Mucosa of stomach (tissue), 1 donor: ENCODE data around the gene FGF6.
"Not testable (repeated sequence)": the region's sequence is repeated elsewhere in the genome, so short reads cannot be mapped to it uniquely, and the experiment has no call there.

ENCODE experiments used
- H3K27me3 ChIP-seq: one replicate; pipeline ENCODE4 v1.7.0; 2013; ENCODE audit warnings: mild to moderate bottlenecking, low read length; ENCODE audit not compliant: control insufficient read depth, insufficient read depth
- H3K36me3 ChIP-seq: one replicate; pipeline ENCODE4 v1.7.0; 2013; ENCODE audit warnings: low read length; ENCODE audit not compliant: control insufficient read depth, insufficient read depth
- H3K4me1 ChIP-seq: one replicate; pipeline ENCODE4 v1.7.0; 2013; ENCODE audit warnings: mild to moderate bottlenecking, low read length; ENCODE audit not compliant: control insufficient read depth, insufficient read depth
- H3K4me3 ChIP-seq: one replicate; pipeline ENCODE4 v1.7.0; 2013; ENCODE audit warnings: low read length
- H3K9ac ChIP-seq: one replicate; pipeline ENCODE4 v1.7.0; 2013; ENCODE audit warnings: mild to moderate bottlenecking, low read length, moderate library complexity
- H3K9me3 ChIP-seq: one replicate; pipeline ENCODE4 v1.7.0; 2013; ENCODE audit warnings: mild to moderate bottlenecking, low read length, moderate library complexity; ENCODE audit not compliant: control insufficient read depth
- donor health status: Pancreatic carcinoma.

FGF6 gene

GRCh38 chr12:4404877-4405637 lies 40.6 kb downstream of the FGF6 start:
- not testable (repeated sequence) for H3K9me3 ChIP-seq, H3K36me3 ChIP-seq, H3K4me3 ChIP-seq, H3K4me1 ChIP-seq, H3K27me3 ChIP-seq, H3K9ac ChIP-seq

- Histone ChIP-seq H3K9me3 (no peaks in the 10 kb centered on the region), H3K9ac (no peak overlapping the region), H3K36me3 (no peaks in the 10 kb centered on the region), H3K27me3 (no peaks in the 10 kb centered on the region), H3K4me3 (no peak overlapping the region), H3K4me1 (no peaks in the 10 kb centered on the region)
Measured at GRCh38 chr12:4402996-4403395, 42.6 kb downstream of the FGF6 start.

- no peaks in the 10 kb centered on the region for H3K4me1 ChIP-seq
- no peaks in the 10 kb centered on the region for H3K9me3 ChIP-seq
- no peaks in the 10 kb centered on the region for H3K36me3 ChIP-seq
- H3K9ac ChIP-seq, result no peak overlapping the region
- no peaks in the 10 kb centered on the region for H3K27me3 ChIP-seq
- no peak overlapping the region for H3K4me3 ChIP-seq
Measured at GRCh38 chr12:4401117-4401516, 44.5 kb downstream of the FGF6 start.

- no peak overlapping the region for H3K9ac ChIP-seq
- H3K4me3 ChIP-seq, result no peak overlapping the region
- no peaks in the 10 kb centered on the region for H3K27me3 ChIP-seq
- no peaks in the 10 kb centered on the region for H3K36me3 ChIP-seq
- no peaks in the 10 kb centered on the region for H3K4me1 ChIP-seq
- H3K9me3 ChIP-seq, result no peaks in the 10 kb centered on the region
Measured at GRCh38 chr12:4395818-4396217, 49.8 kb downstream of the FGF6 start.

GRCh38 chr12:4393211-4393610 lies 52.4 kb downstream of the FGF6 start:
- H3K9ac ChIP-seq, result no peak overlapping the region

GRCh38 chr12:4392223-4392742 lies 53.3 kb downstream of the FGF6 start:
- Histone ChIP-seq H3K27me3 (no peaks in the 10 kb centered on the region), H3K4me3 (no peak overlapping the region), H3K36me3 (no peaks in the 10 kb centered on the region), H3K4me1 (no peaks in the 10 kb centered on the region), H3K9ac (no peak overlapping the region), H3K9me3 (no peaks in the 10 kb centered on the region)

More at GRCh38 chr12:4393211-4393610, 52.4 kb downstream of the FGF6 start:
- Histone ChIP-seq H3K36me3 (no peaks in the 10 kb centered on the region), H3K4me1 (no peaks in the 10 kb centered on the region), H3K27me3 (no peaks in the 10 kb centered on the region), H3K4me3 (no peak overlapping the region), H3K9me3 (no peaks in the 10 kb centered on the region)

GRCh38 chr12:4388662-4389061 lies 57.0 kb downstream of the FGF6 start:
- Histone ChIP-seq H3K27me3 (no peaks in the 10 kb centered on the region), H3K9me3 (no peaks in the 10 kb centered on the region), H3K4me1 (no peaks in the 10 kb centered on the region), H3K9ac (no peak overlapping the region), H3K4me3 (no peak overlapping the region), H3K36me3 (no peaks in the 10 kb centered on the region)

GRCh38 chr12:4388032-4388431 lies 57.6 kb downstream of the FGF6 start:
- Histone ChIP-seq H3K4me1 (no peaks in the 10 kb centered on the region), H3K9me3 (no peaks in the 10 kb centered on the region), H3K27me3 (no peaks in the 10 kb centered on the region), H3K9ac (no peak overlapping the region), H3K4me3 (no peak overlapping the region), H3K36me3 (no peaks in the 10 kb centered on the region)

- no peaks in the 10 kb centered on the region for H3K9me3 ChIP-seq
- no peaks in the 10 kb centered on the region for H3K27me3 ChIP-seq
- H3K36me3 ChIP-seq, result no peaks in the 10 kb centered on the region
- no peaks in the 10 kb centered on the region for H3K4me1 ChIP-seq
- H3K4me3 ChIP-seq, result no peak overlapping the region
- H3K9ac ChIP-seq, result no peak overlapping the region
Measured at GRCh38 chr12:4387607-4388006, 58.0 kb downstream of the FGF6 start.

GRCh38 chr12:4386801-4387200 lies 58.8 kb downstream of the FGF6 start:
- no peaks in the 10 kb centered on the region for H3K36me3 ChIP-seq
- H3K4me1 ChIP-seq, result no peaks in the 10 kb centered on the region
- H3K9me3 ChIP-seq, result no peaks in the 10 kb centered on the region
- H3K4me3 ChIP-seq, result no peak overlapping the region
- no peak overlapping the region for H3K9ac ChIP-seq
- H3K27me3 ChIP-seq, result no peaks in the 10 kb centered on the region
